ENCODE results near the gene FASTKD1. TPM values are rescaled to one million over a fixed set of nuclear protein-coding genes. Genes with fewer than 3 reads are reported as not detected.

Gene FASTKD1
- total RNA-seq, 1 donor from 2014 or later, result 29.1 TPM

GRCh38 chr2:169507698-169508097, 66.0 kb downstream of the FASTKD1 start:
- DNase-seq, result peak; percentile 88

DNA sequence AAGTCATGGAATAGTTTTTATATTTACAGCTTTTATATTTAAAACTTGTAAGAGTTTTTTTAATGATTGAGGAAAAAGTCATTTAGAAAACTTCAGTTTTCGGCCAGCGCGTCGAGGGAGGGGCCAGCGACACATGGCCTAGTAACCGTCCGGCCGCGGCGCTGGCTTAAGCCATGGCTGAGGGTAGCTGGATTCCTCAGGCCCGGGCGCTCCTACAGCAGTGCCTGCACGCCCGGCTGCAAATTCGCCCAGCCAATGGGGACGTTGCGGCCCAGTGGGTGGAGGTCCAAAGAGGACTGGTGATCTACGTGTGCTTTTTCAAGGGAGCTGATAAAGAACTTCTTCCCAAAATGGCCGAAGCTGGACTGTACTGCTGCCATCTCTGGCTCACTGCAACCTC, 69.0 kb downstream of the FASTKD1 start:
- DNase-seq, result no peak

- no peak for DNase-seq
Observed at GRCh38 chr2:169495310-169495928, 78.2 kb downstream of the FASTKD1 start.

DNA sequence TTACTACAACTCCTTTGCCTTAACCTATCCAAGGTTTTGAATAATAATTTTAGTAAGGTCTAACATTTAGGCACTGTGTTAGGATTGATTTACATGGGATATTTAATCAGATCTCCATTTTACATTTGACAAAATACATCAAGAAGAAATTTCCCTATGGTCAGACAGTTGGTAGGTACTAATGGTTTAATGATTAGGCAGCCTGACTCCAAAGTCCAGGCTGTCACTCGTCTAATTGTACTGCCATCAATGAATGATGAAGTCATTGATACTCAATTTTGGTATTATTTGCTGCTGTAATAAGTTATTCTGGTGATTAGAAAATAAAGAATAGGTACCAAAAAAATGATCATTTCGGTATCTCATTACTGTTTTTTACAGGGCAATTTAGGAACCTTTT, 80.3 kb downstream of the FASTKD1 start:
- no peak for DNase-seq

GRCh38 chr2:169491378-169491777, 82.3 kb downstream of the FASTKD1 start:
- DNase-seq, result no peak

GRCh38 chr2:169490834-169491233, 82.8 kb downstream of the FASTKD1 start:
- no peak for DNase-seq

DNA sequence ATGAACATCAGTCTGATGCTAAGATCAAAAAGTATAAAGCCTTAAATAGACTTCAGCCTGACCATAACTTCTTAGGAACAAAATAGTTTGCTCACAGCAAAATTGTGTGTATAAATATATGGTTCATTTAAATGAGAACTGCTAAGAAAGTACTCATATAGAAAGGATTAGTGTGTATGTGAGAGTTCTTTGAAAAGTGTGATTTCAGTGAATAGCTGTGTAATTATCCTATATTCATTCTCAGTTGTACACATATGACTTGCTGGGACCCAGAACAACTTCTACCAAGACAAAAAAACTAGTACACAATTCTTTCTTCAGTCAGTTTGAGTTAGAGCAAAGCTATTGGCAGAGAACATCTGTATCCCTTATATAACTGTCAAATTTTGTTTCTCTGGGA, 87.2 kb downstream of the FASTKD1 start:
- no peak for DNase-seq

DNA sequence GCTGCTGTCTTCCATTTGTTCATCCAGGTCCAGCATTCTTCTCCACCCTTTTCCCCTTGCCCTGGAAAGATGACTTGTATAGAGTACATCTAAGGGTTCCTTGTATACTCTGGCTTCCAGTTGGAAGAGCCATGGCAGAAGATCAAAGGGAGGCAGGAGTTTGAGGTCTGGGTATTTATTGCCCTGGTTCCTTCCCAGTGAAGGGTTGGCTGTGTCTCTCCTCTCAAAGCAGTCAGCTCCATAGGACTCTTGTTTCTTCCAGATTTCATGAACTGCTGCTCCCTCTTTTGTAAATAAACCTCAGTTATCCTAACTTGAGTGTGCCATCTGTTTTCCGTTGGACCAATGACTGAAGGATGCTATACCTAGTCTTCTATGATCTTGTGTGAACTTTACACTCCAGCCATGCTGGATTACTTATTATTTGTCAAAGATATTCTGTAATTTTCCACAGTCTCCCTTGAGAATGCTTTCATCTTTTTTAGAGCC, 88.0 kb downstream of the FASTKD1 start:
- no peak for DNase-seq

DNA sequence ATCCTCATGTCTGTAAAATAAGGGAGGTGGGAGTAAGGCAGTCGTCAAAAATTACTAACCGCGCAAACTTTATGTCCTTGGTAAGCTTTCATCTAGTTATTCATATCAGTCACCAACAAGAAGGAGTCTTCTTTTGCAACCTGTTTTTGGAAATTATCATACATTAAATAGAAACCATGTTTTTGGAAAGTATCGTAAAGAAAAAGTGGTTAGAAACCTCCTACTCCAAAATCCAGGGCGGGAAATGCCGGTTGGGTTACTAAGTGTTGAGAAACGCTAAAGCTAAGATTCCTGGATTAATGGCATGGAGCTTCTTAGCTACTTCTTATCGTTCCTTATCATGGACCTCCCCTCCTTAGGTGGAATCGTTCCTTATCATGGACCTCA, 93.6 kb downstream of the FASTKD1 start:
- DNase-seq, result no peak

Other genes with a start within 250 kb of the FASTKD1 start
- 0.05 TPM in 1 of 2 replicates, not detected in the other for gene LRP2, start 211.3 kb downstream of the FASTKD1 start, total RNA-seq
- 2.1 and 3.2 TPM in 2 replicates for gene BBS5, start 94.4 kb downstream of the FASTKD1 start, total RNA-seq
- 0.09 and 0.34 TPM in 2 replicates for gene KLHL41, start 64.2 kb downstream of the FASTKD1 start, total RNA-seq
- gene PPIG, start 10.5 kb upstream of the FASTKD1 start, total RNA-seq, result 31.6 and 34.2 TPM in 2 replicates
- not detected in 2 replicates for gene CFAP210, start 120.5 kb upstream of the FASTKD1 start, total RNA-seq
- gene PHOSPHO2, start 120.6 kb upstream of the FASTKD1 start, total RNA-seq, result 2.5 and 3.7 TPM in 2 replicates
- 17.5 and 21.5 TPM in 2 replicates for gene KLHL23, start 160.0 kb upstream of the FASTKD1 start, total RNA-seq
- 75.2 and 113 TPM in 2 replicates for gene SSB, start 225.0 kb upstream of the FASTKD1 start, total RNA-seq